ENCODE measurements around the gene PEX11B. TPM values are rescaled to one million over a fixed set of nuclear protein-coding genes. Genes with fewer than 3 reads are reported as not detected.
A peak's percentile ranks its signal among the peaks of the same experiment; 100 is the strongest.

The PEX11B gene
- total RNA-seq, 1 experiment from 2014 or later = 19.7 TPM

GRCh38 chr1:145961425-145962156 is 43.1 kb upstream of the PEX11B start:
- Histone ChIP-seq H3K4me3 (peak overlapping the region; percentile 49; the same call in 1 of the 2 replicates), H3K27me3 (ENCODE audit: insufficient read depth, low read depth) (peaks cover 25% of the 10 kb centered on the region), H3K36me3 (ENCODE audit: low read depth) (no peaks in the 10 kb centered on the region), H3K27ac (no peak overlapping the region), H3K9me3 (ENCODE audit: insufficient read depth, low read depth) (no peaks in the 10 kb centered on the region), H4K20me1 (ENCODE audit: insufficient read depth) (no peaks in the 10 kb centered on the region), H3K9me2 (ENCODE audit: insufficient read depth) (no peaks in the 10 kb centered on the region), H3F3A (ENCODE audit: insufficient read depth, low read depth) (peaks cover 18% of the 10 kb centered on the region), H3K79me2 (ENCODE audit: low read depth) (no peaks in the 10 kb centered on the region), H2AFZ (peak overlapping the region; percentile 69; the same call in 1 of the 2 replicates), H3K4me1 (replicated peaks; ENCODE audit: insufficient read depth) (peaks cover 31% of the 10 kb centered on the region), H3K4me2 (peak overlapping the region; percentile 84)
- ChIA-PET CTCF (interaction anchor here (1.1 kb wide), 1 partner anchor 240 kb away, joined by 6 read pairs; no protein-coding TSS in a partner anchor), POLR2A (ENCODE audit: unreplicated experiment) (no interaction called here)
- no peak for DNase-seq
- intact Hi-C loops (cut with micrococcal nuclease; ENCODE audit: unreplicated experiment) = loop anchor here (2.0 kb wide), 1 partner anchor 33 kb away; no protein-coding TSS in a partner anchor
- BruUV-seq (replicated peaks) = no TSS peak
- TF ChIP-seq EZH2 (IDR thresholded peaks at IDR 0.05; ENCODE audit: low read depth) (no peak), CTCF (conservative IDR thresholded peaks at IDR 0.05) (no peak)

GRCh38 chr1:145961109-145961424 is 42.5 kb upstream of the PEX11B start:
- Histone ChIP-seq H3K4me3 (no peak overlapping the region), H3K36me3 (ENCODE audit: low read depth) (no peaks in the 10 kb centered on the region), H3K9me2 (ENCODE audit: insufficient read depth) (no peaks in the 10 kb centered on the region), H3K79me2 (ENCODE audit: low read depth) (no peaks in the 10 kb centered on the region), H3K4me1 (replicated peaks; ENCODE audit: insufficient read depth) (peaks cover 31% of the 10 kb centered on the region), H3K27ac (no peak overlapping the region), H2AFZ (no peak overlapping the region), H3F3A (ENCODE audit: insufficient read depth, low read depth) (peaks cover 21% of the 10 kb centered on the region), H3K27me3 (ENCODE audit: insufficient read depth, low read depth) (peaks cover 30% of the 10 kb centered on the region), H3K4me2 (no peak overlapping the region), H4K20me1 (ENCODE audit: insufficient read depth) (no peaks in the 10 kb centered on the region), H3K9me3 (ENCODE audit: insufficient read depth, low read depth) (no peaks in the 10 kb centered on the region)
- no TSS peak for BruUV-seq (replicated peaks)
- intact Hi-C loops (cut with micrococcal nuclease; ENCODE audit: unreplicated experiment) = no loop called here
- no peak for TF ChIP-seq EZH2 (IDR thresholded peaks at IDR 0.05; ENCODE audit: low read depth)
- no peak for TF ChIP-seq CTCF (conservative IDR thresholded peaks at IDR 0.05)
- DNase-seq = no peak
- POLR2A ChIA-PET (ENCODE audit: unreplicated experiment) = no interaction called here
- CTCF ChIA-PET = no interaction called here

GRCh38 chr1:145960468-145961108 is 42.1 kb upstream of the PEX11B start:
- Histone ChIP-seq H3K27ac (no peak overlapping the region), H3K4me2 (no peak overlapping the region), H3K27me3 (ENCODE audit: insufficient read depth, low read depth) (peaks cover 35% of the 10 kb centered on the region), H3K4me3 (no peak overlapping the region), H3K9me2 (ENCODE audit: insufficient read depth) (no peaks in the 10 kb centered on the region), H2AFZ (no peak overlapping the region), H3K79me2 (ENCODE audit: low read depth) (no peaks in the 10 kb centered on the region), H3K4me1 (replicated peaks; ENCODE audit: insufficient read depth) (peaks cover 31% of the 10 kb centered on the region), H3F3A (ENCODE audit: insufficient read depth, low read depth) (peaks cover 21% of the 10 kb centered on the region), H4K20me1 (ENCODE audit: insufficient read depth) (no peaks in the 10 kb centered on the region), H3K9me3 (ENCODE audit: insufficient read depth, low read depth) (no peaks in the 10 kb centered on the region), H3K36me3 (ENCODE audit: low read depth) (no peaks in the 10 kb centered on the region)
- DNase-seq = peak in 1 of 2 experiments; percentile 47
- TF ChIP-seq EZH2 (IDR thresholded peaks at IDR 0.05; ENCODE audit: low read depth) (no peak), CTCF (conservative IDR thresholded peaks at IDR 0.05) (no peak)
- ChIA-PET POLR2A (ENCODE audit: unreplicated experiment) (no interaction called here), CTCF (no interaction called here)
- intact Hi-C loops (cut with micrococcal nuclease; ENCODE audit: unreplicated experiment) = no loop called here
- no TSS peak for BruUV-seq (replicated peaks)

Data from PC-9 (cell line).